HAP-1 (cell line): ENCODE data around the gene SETD5.

Experiments
- DNase-seq, 2 experiments: peaks; one replicate each; pipeline ENCODE4 v3.0.0-alpha.2; 2016 to 2020; ENCODE audit warnings: low spot score in 2 of 2
- H3K27me3 ChIP-seq: fragments of 250-450 bp; sonication (Bioruptor Pico); 2 replicates; pipeline ENCODE4 v1.5.1; 2020; ENCODE audit warnings: low read depth, mild to moderate bottlenecking, moderate library complexity
- H3K36me3 ChIP-seq: fragments of 250-450 bp; sonication (Bioruptor Pico); replicated peaks from 2 replicates; pipeline ENCODE4 v1.5.1; 2020; ENCODE audit warnings: mild to moderate bottlenecking
- H3K4me1 ChIP-seq: fragments of 250-450 bp; sonication (Bioruptor Pico); 2 replicates; pipeline ENCODE4 v1.5.1; 2020; ENCODE audit warnings: mild to moderate bottlenecking
- H3K4me3 ChIP-seq: fragments of 250-450 bp; sonication (Bioruptor Pico); 2 replicates; pipeline ENCODE4 v1.5.1; 2020; ENCODE audit warnings: mild to moderate bottlenecking, moderate library complexity
- H3K9me3 ChIP-seq: fragments of 250-450 bp; sonication (Bioruptor Pico); 2 replicates; pipeline ENCODE4 v1.5.1; 2020; ENCODE audit warnings: mild to moderate bottlenecking, moderate library complexity
- in situ Hi-C: fragments of 300-500 bp; cut with MboI; formaldehyde crosslinking; loops from 3 replicates; pipeline ENCODE4 v1.14.3; 2020; ENCODE audit warnings: low sequenced_read_pairs, inconsistent platforms, mixed read lengths

Gene SETD5

GRCh38 chr3:9384141-9384828 lies 13.1 kb upstream of the SETD5 start:
- Histone ChIP-seq H3K9me3 (no peaks in the 10 kb centered on the region), H3K27me3 (no peaks in the 10 kb centered on the region), H3K36me3 (peaks cover 86% of the 10 kb centered on the region), H3K4me1 (peaks cover 7% of the 10 kb centered on the region; the same call in 1 of the 2 replicates), H3K4me3 (no peak overlapping the region)
- in situ Hi-C loops = loop anchor here (10.0 kb wide), 1 partner anchor 51 kb away; no protein-coding TSS in a partner anchor
- DNase-seq = no peak

GRCh38 chr3:9385187-9386077 lies 12.0 kb upstream of the SETD5 start:
- H3K27me3 ChIP-seq = no peaks in the 10 kb centered on the region
- H3K36me3 ChIP-seq = peaks cover 86% of the 10 kb centered on the region
- no peak overlapping the region for H3K4me3 ChIP-seq
- peaks cover 7% of the 10 kb centered on the region; the same call in 1 of the 2 replicates for H3K4me1 ChIP-seq
- no peaks in the 10 kb centered on the region for H3K9me3 ChIP-seq
- DNase-seq = no peak
- in situ Hi-C loops = loop anchor here (10.0 kb wide), 1 partner anchor 49 kb away; no protein-coding TSS in a partner anchor

- no peak for DNase-seq
- Histone ChIP-seq H3K36me3 (peaks cover 86% of the 10 kb centered on the region), H3K4me1 (peaks cover 7% of the 10 kb centered on the region; the same call in 1 of the 2 replicates), H3K4me3 (no peak overlapping the region), H3K27me3 (no peaks in the 10 kb centered on the region), H3K9me3 (no peaks in the 10 kb centered on the region)
- in situ Hi-C loops = loop anchor here (10.0 kb wide), 1 partner anchor 49 kb away; no protein-coding TSS in a partner anchor
Measured at GRCh38 chr3:9386078-9386459, 11.3 kb upstream of the SETD5 start.

- H3K4me3 ChIP-seq = no peak overlapping the region
- in situ Hi-C loops = loop anchor here (10.0 kb wide), 1 partner anchor 48 kb away; no protein-coding TSS in a partner anchor
- H3K27me3 ChIP-seq = no peaks in the 10 kb centered on the region
- DNase-seq = no peak
- peaks cover 89% of the 10 kb centered on the region for H3K36me3 ChIP-seq
- no peaks in the 10 kb centered on the region for H3K9me3 ChIP-seq
- H3K4me1 ChIP-seq = peaks cover 7% of the 10 kb centered on the region; the same call in 1 of the 2 replicates
Measured at GRCh38 chr3:9386501-9387321, 10.7 kb upstream of the SETD5 start.

GRCh38 chr3:9387322-9387655 lies 10.1 kb upstream of the SETD5 start:
- Histone ChIP-seq H3K4me1 (peaks cover 7% of the 10 kb centered on the region; the same call in 1 of the 2 replicates), H3K36me3 (peaks cover 92% of the 10 kb centered on the region), H3K9me3 (no peaks in the 10 kb centered on the region), H3K27me3 (no peaks in the 10 kb centered on the region), H3K4me3 (no peak overlapping the region)
- in situ Hi-C loops = loop anchor here (10.0 kb wide), 1 partner anchor 48 kb away; no protein-coding TSS in a partner anchor
- no peak for DNase-seq

- Histone ChIP-seq H3K27me3 (no peaks in the 10 kb centered on the region), H3K4me1 (peaks cover 7% of the 10 kb centered on the region; the same call in 1 of the 2 replicates), H3K4me3 (no peak overlapping the region), H3K36me3 (peaks cover 93% of the 10 kb centered on the region), H3K9me3 (no peaks in the 10 kb centered on the region)
- DNase-seq = no peak
- in situ Hi-C loops = loop anchor here (10.0 kb wide), 1 partner anchor 47 kb away; no protein-coding TSS in a partner anchor
Measured at GRCh38 chr3:9388142-9388541, 9.3 kb upstream of the SETD5 start.

GRCh38 chr3:9388562-9389272 lies 8.7 kb upstream of the SETD5 start:
- H3K9me3 ChIP-seq = no peaks in the 10 kb centered on the region
- H3K27me3 ChIP-seq = no peaks in the 10 kb centered on the region
- no peak overlapping the region for H3K4me3 ChIP-seq
- no peak for DNase-seq
- peaks cover 7% of the 10 kb centered on the region; the same call in 1 of the 2 replicates for H3K4me1 ChIP-seq
- peaks cover 88% of the 10 kb centered on the region for H3K36me3 ChIP-seq
- in situ Hi-C loops = loop anchor here (10.0 kb wide), 1 partner anchor 46 kb away; no protein-coding TSS in a partner anchor

- Histone ChIP-seq H3K36me3 (peaks cover 85% of the 10 kb centered on the region), H3K27me3 (no peaks in the 10 kb centered on the region), H3K4me3 (no peak overlapping the region), H3K9me3 (no peaks in the 10 kb centered on the region), H3K4me1 (peaks cover 14% of the 10 kb centered on the region)
- DNase-seq = no peak
- in situ Hi-C loops = no loop called here
Measured at GRCh38 chr3:9390265-9390888, 7.0 kb upstream of the SETD5 start.

- DNase-seq = no peak
- peaks cover 72% of the 10 kb centered on the region for H3K36me3 ChIP-seq
- H3K4me3 ChIP-seq = no peak overlapping the region
- H3K4me1 ChIP-seq = peaks cover 9% of the 10 kb centered on the region
- in situ Hi-C loops = no loop called here
- no peaks in the 10 kb centered on the region for H3K27me3 ChIP-seq
- no peaks in the 10 kb centered on the region for H3K9me3 ChIP-seq
Measured at GRCh38 chr3:9392041-9392440, 5.4 kb upstream of the SETD5 start.

GRCh38 chr3:9395570-9396300 lies 1.7 kb upstream of the SETD5 start:
- Histone ChIP-seq H3K36me3 (peaks cover 35% of the 10 kb centered on the region), H3K27me3 (no peaks in the 10 kb centered on the region), H3K9me3 (no peaks in the 10 kb centered on the region), H3K4me1 (peaks cover 16% of the 10 kb centered on the region), H3K4me3 (peak overlapping the region; percentile 71)
- in situ Hi-C loops = no loop called here
- no peak for DNase-seq

GRCh38 chr3:9396301-9396631 lies 1.1 kb upstream of the SETD5 start:
- peak; percentile 96 to 97 for DNase-seq
- H3K4me1 ChIP-seq = peaks cover 21% of the 10 kb centered on the region
- in situ Hi-C loops = no loop called here

More at GRCh38 chr3:9396301-9396631, 1.1 kb upstream of the SETD5 start:
- Histone ChIP-seq H3K36me3 (peaks cover 30% of the 10 kb centered on the region), H3K27me3 (no peaks in the 10 kb centered on the region), H3K9me3 (no peaks in the 10 kb centered on the region), H3K4me3 (peak overlapping the region; percentile 71)
